GM21737 (cell line): ENCODE data around the gene GNB5.

Source experiments
- ATAC-seq: cut with Tn5 transposase; IDR thresholded peaks from one replicate; pipeline ENCODE4 v1.9.1; 2021; ENCODE audit warnings: mild to moderate bottlenecking, moderate library complexity; ENCODE audit not compliant: unreplicated experiment

GNB5 gene

GRCh38 chr15:52208306-52208946, 17.2 kb upstream of the GNB5 start:
- ATAC-seq, result peak; percentile 71

DNA sequence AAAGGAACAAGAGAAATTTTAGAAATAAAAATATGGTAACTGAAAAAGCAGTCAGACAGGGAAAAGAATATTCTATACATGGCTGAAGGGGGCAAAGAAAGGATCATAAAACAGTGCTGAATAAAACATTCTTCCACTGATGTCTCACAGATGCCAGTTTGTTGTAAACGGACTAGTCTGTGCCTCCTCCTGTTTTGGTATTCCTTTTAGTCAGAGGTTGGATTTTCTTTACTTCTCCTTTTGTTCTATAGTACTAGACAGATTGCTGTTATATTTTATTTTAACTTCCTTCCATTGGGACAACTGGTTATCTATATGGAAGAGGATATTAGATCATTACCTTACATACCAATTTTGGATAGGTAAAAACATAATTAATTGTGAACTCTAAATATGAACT, 16.0 kb upstream of the GNB5 start:
- no peak for ATAC-seq

DNA sequence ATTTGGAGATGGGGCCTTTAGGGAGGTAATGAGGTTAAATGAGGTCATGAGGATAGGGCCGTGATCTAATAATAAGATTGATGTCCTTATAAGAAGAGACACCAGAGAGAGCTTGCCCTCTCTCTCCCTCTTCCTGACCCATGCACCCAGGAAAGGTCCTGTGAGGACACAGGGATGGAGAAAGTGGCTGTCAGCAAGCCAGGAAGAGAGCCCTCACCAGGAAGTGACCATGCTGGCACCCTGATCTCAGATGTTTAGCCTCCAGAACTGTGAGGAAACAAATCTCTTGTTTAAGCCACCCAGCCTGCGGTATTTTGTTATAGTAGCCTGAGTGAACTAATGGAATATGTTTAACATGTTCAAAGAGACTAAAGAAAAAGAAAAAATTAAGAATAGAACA, 15.3 kb upstream of the GNB5 start:
- no peak for ATAC-seq

GRCh38 chr15:52204657-52205056, 13.5 kb upstream of the GNB5 start:
- ATAC-seq, result no peak

GRCh38 chr15:52200831-52201365, 9.7 kb upstream of the GNB5 start:
- ATAC-seq, result no peak

DNA sequence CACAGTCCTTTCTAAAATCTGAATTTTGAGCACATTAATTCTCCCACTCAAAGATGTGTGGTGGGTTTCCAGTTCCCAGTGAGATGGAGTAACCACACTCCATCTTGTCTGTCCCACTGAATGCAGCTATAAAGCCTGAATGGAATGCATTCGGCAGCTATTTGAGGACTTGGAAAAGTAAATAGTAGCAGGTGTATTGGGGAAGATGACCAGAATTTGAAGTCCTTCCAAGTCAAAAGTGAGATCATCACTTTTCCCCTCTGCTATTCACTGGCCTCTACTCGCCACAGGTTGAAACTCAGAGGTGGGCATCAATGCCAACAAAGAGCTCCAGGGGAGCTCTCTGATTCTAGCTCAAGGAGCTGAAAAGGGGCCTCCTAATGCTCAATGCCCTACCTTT, 8.1 kb upstream of the GNB5 start:
- ATAC-seq, result no peak

DNA sequence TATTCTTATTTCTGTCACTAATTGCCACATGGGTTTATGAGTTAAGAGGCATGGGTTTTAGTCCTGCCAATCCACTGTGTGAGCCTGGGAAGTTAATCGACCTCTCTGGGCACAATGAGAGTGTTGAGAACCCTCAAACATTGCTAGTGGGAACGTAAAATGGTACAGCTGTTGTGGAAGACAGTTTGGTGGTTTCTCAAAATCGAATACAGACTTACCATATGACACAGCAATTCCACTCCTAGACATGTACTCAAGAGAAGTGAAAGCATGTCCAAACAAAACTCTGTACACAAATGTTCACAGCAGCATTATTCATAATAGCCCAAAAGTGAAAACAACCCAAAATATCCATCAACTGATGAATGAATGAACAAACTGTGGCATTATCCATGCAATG, 5.7 kb upstream of the GNB5 start:
- ATAC-seq, result no peak

DNA sequence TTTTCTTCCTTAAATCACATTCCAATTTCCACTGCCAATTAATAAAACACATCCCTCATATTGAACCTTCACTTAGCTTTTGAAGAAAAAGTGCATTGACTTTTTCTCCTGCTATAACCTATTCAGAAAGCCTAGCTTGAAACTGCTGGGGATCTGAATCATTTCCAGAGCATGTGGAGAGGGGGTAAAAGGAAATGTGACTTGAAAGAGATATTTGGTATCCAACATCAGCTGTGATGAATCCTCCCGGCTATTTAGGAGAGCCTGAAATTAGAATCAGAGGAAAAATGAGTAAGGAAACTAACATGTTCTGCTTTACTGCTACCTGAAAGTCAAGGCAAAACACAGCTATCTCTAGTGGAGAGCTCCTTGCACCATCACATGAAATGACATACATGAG, 2.6 kb upstream of the GNB5 start:
- no peak for ATAC-seq

- ATAC-seq, result no peak
Observed at GRCh38 chr15:52193321-52193720, 2.1 kb upstream of the GNB5 start.

- no peak for ATAC-seq
Observed at GRCh38 chr15:52186651-52187486, 4.3 kb downstream of the GNB5 start.

- ATAC-seq, result no peak
Observed at GRCh38 chr15:52185151-52185561, 6.0 kb downstream of the GNB5 start.

DNA sequence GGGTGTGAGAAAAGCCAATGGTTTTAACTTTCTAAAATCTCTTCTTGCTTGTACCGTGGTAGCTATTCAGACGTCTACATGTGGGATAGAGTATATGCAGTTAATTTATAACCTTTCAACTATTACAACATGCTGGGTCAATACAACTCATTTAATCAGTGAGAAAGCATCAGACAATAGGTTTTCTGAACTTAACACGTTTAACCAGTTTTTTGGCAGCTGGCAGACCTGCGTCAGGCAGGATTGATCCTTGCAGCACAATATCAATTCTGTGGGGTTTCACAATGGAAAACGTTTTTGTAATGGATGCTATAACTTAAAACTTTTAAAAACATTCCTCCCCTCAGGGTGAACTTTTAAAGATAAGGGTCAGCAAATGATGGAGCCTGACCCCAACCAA, 6.5 kb downstream of the GNB5 start:
- ATAC-seq, result no peak

DNA sequence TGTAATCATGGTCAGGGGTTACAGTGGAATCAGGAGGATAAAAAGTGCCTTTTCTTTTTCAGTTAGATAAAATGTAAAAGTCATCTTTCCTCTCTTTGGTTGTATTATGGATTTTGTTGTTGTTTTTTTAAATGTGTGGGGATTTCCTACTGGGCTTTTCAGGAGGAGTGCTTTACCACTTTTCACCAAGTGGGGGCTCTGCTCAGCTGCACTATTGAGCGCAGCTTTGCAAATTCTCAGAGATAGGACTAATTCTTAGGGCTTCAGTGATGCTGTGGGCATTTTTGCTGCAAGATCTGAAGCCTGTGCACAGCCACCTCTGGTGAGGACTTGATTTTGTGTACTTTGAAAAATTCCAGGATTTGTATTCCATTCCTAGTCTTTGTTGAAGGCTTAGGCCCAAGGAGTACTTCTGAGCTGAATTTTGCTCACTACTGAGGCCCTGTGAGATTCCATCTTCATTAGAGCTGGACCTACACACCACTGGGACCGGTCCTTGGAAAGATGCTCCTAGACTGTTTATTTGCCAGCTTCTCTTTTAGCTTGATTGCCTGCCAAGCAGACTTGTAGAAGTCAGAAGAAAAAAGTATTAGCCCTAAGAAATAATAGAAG, 7.5 kb downstream of the GNB5 start:
- no peak for ATAC-seq

DNA sequence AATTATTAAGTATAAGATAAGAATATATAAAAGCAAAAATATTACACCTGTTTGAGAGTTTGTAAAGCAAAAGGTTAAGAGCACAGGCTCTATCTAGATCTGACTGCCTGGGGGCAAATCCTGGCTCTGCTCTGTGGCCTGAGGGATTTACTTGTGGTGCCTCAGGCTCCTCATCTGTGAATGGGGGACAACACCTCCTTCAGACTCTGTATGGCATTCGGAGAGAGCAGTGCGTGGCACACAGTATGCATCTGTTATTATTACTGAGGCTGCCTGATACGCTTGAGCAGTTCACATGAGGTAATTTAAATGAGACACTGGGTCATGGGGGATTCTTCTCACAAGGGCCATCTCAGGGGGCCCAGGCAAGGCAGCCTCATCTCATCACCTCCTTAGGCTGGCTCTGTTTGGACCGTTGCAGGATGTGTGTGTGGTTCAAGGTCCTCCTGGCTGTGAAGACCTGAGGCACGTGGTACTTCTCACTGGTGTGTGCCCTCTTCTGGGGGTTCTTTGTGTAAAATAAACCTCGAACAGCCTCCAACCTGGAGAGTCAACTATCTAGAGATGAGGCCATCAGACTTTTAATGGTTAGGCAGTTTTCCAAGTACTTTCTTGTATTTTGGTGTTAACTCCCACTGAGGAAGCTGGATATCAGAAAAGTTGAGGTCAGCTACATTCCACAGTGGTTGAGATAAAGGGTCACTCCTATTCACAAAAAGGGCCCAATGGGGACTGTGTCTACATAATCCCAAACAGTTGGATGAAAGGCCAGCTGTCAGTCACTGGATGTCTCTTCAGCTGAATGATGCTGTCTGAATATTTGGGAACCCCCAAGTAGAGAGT, 9.0 kb downstream of the GNB5 start:
- ATAC-seq, result no peak

DNA sequence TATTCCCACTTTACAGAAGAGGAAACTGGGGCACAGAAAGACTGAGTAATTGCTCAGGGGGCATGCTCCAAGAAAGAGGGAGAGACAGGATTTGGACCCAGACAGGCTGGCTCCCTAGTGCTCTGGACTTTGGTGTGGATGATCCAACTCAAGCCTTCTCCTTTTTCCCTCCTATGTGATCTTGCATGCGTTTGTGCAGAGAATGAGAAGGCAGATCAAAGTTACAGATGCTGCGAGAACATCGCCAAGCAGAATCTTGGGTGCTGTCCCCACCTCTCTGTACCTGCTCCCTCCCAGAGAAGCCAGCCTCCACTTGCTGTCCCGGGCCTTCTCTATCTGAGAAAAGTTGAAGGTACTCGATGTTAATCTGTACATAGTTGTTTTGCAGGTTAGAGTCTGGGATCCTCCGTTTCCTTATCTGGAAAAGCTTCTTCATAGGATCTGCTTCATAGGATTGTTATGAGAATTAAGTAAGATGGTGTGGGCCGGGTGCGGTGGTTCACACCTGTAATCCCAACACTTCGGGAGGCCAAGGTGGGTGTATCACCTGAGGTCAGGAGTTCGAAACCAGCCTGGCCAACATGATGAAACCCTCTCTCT, 10.2 kb downstream of the GNB5 start:
- ATAC-seq, result no peak

GRCh38 chr15:52180196-52180835, 10.9 kb downstream of the GNB5 start:
- peak; percentile 40 for ATAC-seq

GRCh38 chr15:52179278-52180195, 11.7 kb downstream of the GNB5 start:
- ATAC-seq, result peak; percentile 78

DNA sequence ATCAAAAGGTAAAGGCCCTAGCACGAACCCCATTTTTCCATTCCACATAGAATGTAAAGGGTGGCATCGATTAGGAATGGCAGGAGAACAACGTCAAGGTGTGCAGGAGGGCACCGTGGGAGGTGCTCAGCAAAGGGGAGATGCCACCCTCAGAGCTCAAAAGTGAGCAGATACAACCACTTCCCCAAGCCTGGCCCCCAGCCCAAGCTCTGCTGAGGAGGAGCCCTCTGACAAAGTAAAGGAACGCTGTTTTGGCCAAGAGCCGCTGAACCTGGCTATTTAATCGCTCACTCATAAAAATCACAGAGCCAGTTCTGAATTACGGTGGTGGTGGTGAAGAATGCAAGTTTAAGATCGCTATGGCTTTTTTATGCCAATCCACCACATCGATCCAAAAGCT, 12.4 kb downstream of the GNB5 start:
- no peak for ATAC-seq

- no peak for ATAC-seq
Observed at GRCh38 chr15:52172869-52173268, 18.3 kb downstream of the GNB5 start.
